ENCODE data around the gene PDXP. TPM values are rescaled to one million over a fixed set of nuclear protein-coding genes. Genes with fewer than 3 reads are reported as not detected.
A peak's percentile ranks its signal among the peaks of the same experiment; 100 is the strongest.

The PDXP gene
- total and polyA plus RNA-seq, 2 of the 4 experiments (the other 2 are of a cell fraction): 5.4 to 24.1 TPM

GRCh38 chr22:37639070-37639760 lies 19.3 kb upstream of the PDXP start, which contains the start of gene SH3BP1:
Gene SH3BP1, plus strand, starts transcription at chr22:37639669. Its CDS starts 119 bp downstream, at chr22:37639788.
- Histone ChIP-seq H2BK15ac (ENCODE audit: low read depth, low read length) (peak within 1 kb of the TSS; percentile 4; the same call in 1 of the 3 replicates), H3K56ac (ENCODE audit: extremely low read depth, insufficient read depth, low read length) (no peak within 1 kb of the TSS), H3K9ac (ENCODE audit: low read depth, low read length) (peak within 1 kb of the TSS; percentile 87), H3K9me3 (ENCODE audit: control insufficient read depth, insufficient read depth, low read length) (no peaks in the 10 kb centered on the region), H2AK5ac (ENCODE audit: low read depth, low read length) (peak within 1 kb of the TSS; percentile 97), H3K27ac (ENCODE audit: insufficient read depth, low read length) (peak within 1 kb of the TSS; percentile 66), H3K9me1 (ENCODE audit: insufficient read depth, low read length) (peaks cover 11% of the 10 kb centered on the region), H2BK120ac (ENCODE audit: low read depth, low read length) (peak within 1 kb of the TSS; percentile 79), H3K4ac (ENCODE audit: low read depth, low read length) (peak within 1 kb of the TSS; percentile 95), H4K91ac (ENCODE audit: insufficient read depth, low read depth, low read length) (peak within 1 kb of the TSS; percentile 92), H2AK9ac (replicated peaks; ENCODE audit: low read depth, low read length, poor library complexity) (peak within 1 kb of the TSS; percentile 99), H4K20me1 (ENCODE audit: insufficient read depth, low read length) (peaks cover 9% of the 10 kb centered on the region), H3K4me3 (ENCODE audit: insufficient read depth, low read depth, low read length) (peak within 1 kb of the TSS; percentile 95), H3K79me1 (ENCODE audit: low read depth in 1 of 2, low read length in 2 of 2) (peaks cover 0 to 79% of the 10 kb centered on the region in 2 experiments; a peak in 3 of 4 replicates), H4K8ac (ENCODE audit: low read depth in 2 of 2, low read length in 2 of 2) (peak within 1 kb of the TSS; percentile 71 to 91; a peak in 3 of 4 replicates), H2BK5ac (ENCODE audit: low read depth, low read length, poor library complexity, severe bottlenecking) (peak within 1 kb of the TSS; percentile 75), H3K36me3 (ENCODE audit: control insufficient read depth, insufficient read depth, low read length) (peaks cover 12% of the 10 kb centered on the region; the same call in 1 of the 2 replicates), H4K5ac (ENCODE audit: low read depth, low read length) (peak within 1 kb of the TSS; percentile 81), H3K27me3 (ENCODE audit: control insufficient read depth, insufficient read depth, low read length) (no peaks in the 10 kb centered on the region), H3K4me2 (ENCODE audit: low read depth, low read length) (peak within 1 kb of the TSS; percentile 99), H3K4me1 (ENCODE audit: control insufficient read depth, insufficient read depth, low read length) (peaks cover 37% of the 10 kb centered on the region), H3K23ac (ENCODE audit: low read depth, low read length) (peak within 1 kb of the TSS; percentile 99), H3K14ac (replicated peaks; ENCODE audit: low read depth, low read length) (peak within 1 kb of the TSS; percentile 90), H2AFZ (replicated peaks; ENCODE audit: low read length, poor library complexity) (peak within 1 kb of the TSS; percentile 81), H3K18ac (ENCODE audit: low read depth, low read length) (peak within 1 kb of the TSS; percentile 95), H2BK20ac (ENCODE audit: low read depth, low read length) (peak within 1 kb of the TSS; percentile 6; the same call in 1 of the 2 replicates)
- intact Hi-C loops (cut with micrococcal nuclease) (no loop called here), in situ Hi-C loops (cut with MboI; ENCODE audit: low sequenced_read_pairs) (no loop called here), dilution Hi-C loops (cut with HindIII; ENCODE audit: low sequenced_read_pairs, unreplicated experiment) (no loop called here)
- CTCF ChIA-PET: no interaction called here
- 5% methylated on average over 27 of the region's 57 CpGs; no CpG with 5 or more reads in 1 of the 2 experiments for WGBS, 2 experiments (ENCODE audit: extremely low coverage in 2 of 2, insufficient read length in 1 of 2)
- POLR2A ChIA-PET (ENCODE audit: unreplicated experiment): interaction anchor here (0.7 to 1.4 kb wide), 2 partner anchors 38 to 42 kb away, joined by 6 to 15 read pairs; no protein-coding TSS in a partner anchor
- no TSS peak for BruUV-seq (replicated peaks)
- ATAC-seq (ENCODE audit: low read depth) (peak; percentile 61), DNase-seq (no peak)
- TF ChIP-seq USF2 (IDR thresholded peaks at IDR 0.05; ENCODE audit: low read depth, low read length): no peak
- peak; percentile 51; the same call in 1 of the 2 replicates for TF ChIP-seq MAZ (IDR thresholded peaks at IDR 0.05; ENCODE audit: borderline replicate concordance, low read depth, low read length)
- no peak for TF ChIP-seq CHD1 (IDR thresholded peaks at IDR 0.05; ENCODE audit: low read depth, low read length)
- TF ChIP-seq RCOR1 (IDR thresholded peaks at IDR 0.05; ENCODE audit: insufficient replicate concordance, low read length): no peak
- TF ChIP-seq RFX5 (IDR thresholded peaks at IDR 0.05; ENCODE audit: low read depth, low read length): no peak
